Activated CD8-positive, alpha-beta memory T cell treated with anti-CD3 and anti-CD28 coated beads, Interleukin-2, amount 50 U/mL, for 24 hours (primary cell): ENCODE measurements around the gene PDK3.

Experiments used
- DNase-seq: peaks from one replicate; pipeline ENCODE4 v3.0.0-alpha.2; 2020; ENCODE audit errors: extremely low read depth

Gene PDK3

GRCh38 chrX:24482823-24483415, 17.8 kb downstream of the PDK3 start:
- no peak for DNase-seq

- no peak for DNase-seq
These were observed 18.5 kb downstream of the PDK3 start for GRCh38 chrX:24483596-24483995.

GRCh38 chrX:24485323-24485722, 20.2 kb downstream of the PDK3 start:
- DNase-seq = no peak

- DNase-seq = no peak
These were observed 21.0 kb downstream of the PDK3 start for GRCh38 chrX:24485976-24486680.

- no peak for DNase-seq
These were observed 22.5 kb downstream of the PDK3 start for GRCh38 chrX:24487571-24487970.

GRCh38 chrX:24491741-24492140, 26.7 kb downstream of the PDK3 start:
- DNase-seq = no peak

- no peak for DNase-seq
These were observed 28.9 kb downstream of the PDK3 start for GRCh38 chrX:24493740-24494581.

GRCh38 chrX:24494647-24495075, 29.6 kb downstream of the PDK3 start:
- no peak for DNase-seq

- DNase-seq = no peak
These were observed 30.6 kb downstream of the PDK3 start for GRCh38 chrX:24495700-24496099.

GRCh38 chrX:24498181-24498580, 33.1 kb downstream of the PDK3 start:
- DNase-seq = no peak

GRCh38 chrX:24498975-24499374, 33.9 kb downstream of the PDK3 start:
- DNase-seq = no peak

- DNase-seq = no peak
These were observed 41.0 kb downstream of the PDK3 start for GRCh38 chrX:24506082-24506481.

GRCh38 chrX:24508375-24508774, 43.3 kb downstream of the PDK3 start:
- DNase-seq = no peak

GRCh38 chrX:24513416-24513815, 48.3 kb downstream of the PDK3 start:
- DNase-seq = no peak

GRCh38 chrX:24515447-24515846, 50.4 kb downstream of the PDK3 start:
- no peak for DNase-seq

GRCh38 chrX:24520472-24520871, 55.4 kb downstream of the PDK3 start:
- DNase-seq = no peak

GRCh38 chrX:24525455-24525854, 60.4 kb downstream of the PDK3 start:
- no peak for DNase-seq

- no peak for DNase-seq
These were observed 61.5 kb downstream of the PDK3 start for GRCh38 chrX:24526616-24527015.

- no peak for DNase-seq
These were observed 63.5 kb downstream of the PDK3 start for GRCh38 chrX:24528605-24529004.

- DNase-seq = no peak
These were observed 71.5 kb downstream of the PDK3 start for GRCh38 chrX:24536551-24536950.

- no peak for DNase-seq
These were observed 77.7 kb downstream of the PDK3 start for GRCh38 chrX:24542756-24543155.

GRCh38 chrX:24547961-24548360, 82.9 kb downstream of the PDK3 start:
- DNase-seq = no peak

GRCh38 chrX:24550166-24550565, 85.1 kb downstream of the PDK3 start:
- no peak for DNase-seq
